ENCODE measurements around the gene CDKL1. TPM values are rescaled to one million over a fixed set of nuclear protein-coding genes. Genes with fewer than 3 reads are reported as not detected.

CDKL1 gene
- total RNA-seq, 1 experiment from 2014 or later, result 4.7 TPM

Other genes with a start within 250 kb of the CDKL1 start
- 19.5 and 21.8 TPM in 2 replicates for gene SOS2, start 165.3 kb downstream of the CDKL1 start, total RNA-seq (2014; rRNA removed; shearing (Covaris generic))
- gene L2HGDH, start 84.7 kb downstream of the CDKL1 start, total RNA-seq (2014; rRNA removed; shearing (Covaris generic)), result 17.6 and 18.2 TPM in 2 replicates
- 28.7 and 33.3 TPM in 2 replicates for gene DMAC2L, start 84.6 kb downstream of the CDKL1 start, total RNA-seq (2014; rRNA removed; shearing (Covaris generic))
- gene MAP4K5, start 135.7 kb upstream of the CDKL1 start, total RNA-seq (2014; rRNA removed; shearing (Covaris generic)), result 94.4 and 175 TPM in 2 replicates
- 5.7 and 5.9 TPM in 2 replicates for gene ATL1, start 163.3 kb upstream of the CDKL1 start, total RNA-seq (2014; rRNA removed; shearing (Covaris generic))